ENCODE results near the gene ITGA3. TPM values are rescaled to one million over a fixed set of nuclear protein-coding genes. Genes with fewer than 3 reads are reported as not detected.

ITGA3 gene
- total and polyA plus RNA-seq, 4 donors: 0.79 to 4.4 (median 1.4) TPM

DNA sequence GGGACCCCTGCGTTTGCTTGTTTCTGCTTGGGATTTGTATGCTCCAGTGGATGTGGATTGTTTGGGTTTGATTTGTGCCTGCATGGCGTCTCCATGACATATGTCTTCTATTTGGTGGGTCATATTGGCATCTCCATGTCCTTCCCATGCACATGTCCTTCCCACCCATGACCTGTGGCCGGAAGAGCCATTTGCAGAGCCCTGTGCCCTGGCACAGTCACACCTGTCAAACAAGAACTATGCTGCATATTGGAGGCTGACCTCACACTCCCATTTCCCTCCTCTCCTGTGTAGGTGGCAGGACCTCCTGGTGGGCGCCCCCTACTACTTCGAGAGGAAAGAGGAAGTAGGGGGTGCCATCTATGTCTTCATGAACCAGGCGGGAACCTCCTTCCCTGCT, 15.8 kb downstream of the ITGA3 start:
- no peak for DNase-seq (ENCODE audit: low spot score)
- H3K36me3 ChIP-seq (ENCODE audit: control insufficient read depth in 4 of 4, insufficient read depth in 3 of 4, low read depth in 1 of 4, low read length in 3 of 4): no peaks in the 10 kb centered on the region
- H3K27ac ChIP-seq (ENCODE audit: low read depth in 1 of 2, low read length in 2 of 2): no peak overlapping the region
- H3K9ac ChIP-seq (ENCODE audit: low read depth in 1 of 2, low read length in 2 of 2): no peak overlapping the region
- TF ChIP-seq TAF1 (conservative IDR thresholded peaks at IDR 0.05) (no peak), HNF4G (IDR thresholded peaks at IDR 0.05) (no peak), RAD21 (IDR thresholded peaks at IDR 0.05) (no peak), NR2F2 (IDR thresholded peaks at IDR 0.05) (no peak), RXRA (IDR thresholded peaks at IDR 0.05) (no peak), HNF4A (conservative IDR thresholded peaks at IDR 0.05) (no peak), FOXA1 (IDR thresholded peaks at IDR 0.05) (no peak), SP1 (IDR thresholded peaks at IDR 0.05) (no peak), YY1 (IDR thresholded peaks at IDR 0.05) (no peak), FOXA2 (IDR thresholded peaks at IDR 0.05) (no peak), EGR1 (IDR thresholded peaks at IDR 0.05; ENCODE audit: low read depth in 2 of 2) (no peak), GABPA (IDR thresholded peaks at IDR 0.05 in 1 of 2, conservative IDR thresholded peaks at IDR 0.05 in 1 of 2) (no peak), JUND (IDR thresholded peaks at IDR 0.05) (no peak)
- TF ChIP-seq, protein P1, sequence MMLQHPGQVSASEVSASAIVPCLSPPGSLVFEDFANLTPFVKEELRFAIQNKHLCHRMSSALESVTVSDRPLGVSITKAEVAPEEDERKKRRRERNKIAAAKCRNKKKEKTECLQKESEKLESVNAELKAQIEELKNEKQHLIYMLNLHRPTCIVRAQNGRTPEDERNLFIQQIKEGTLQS (IDR thresholded peaks at IDR 0.05): no peak
- TF ChIP-seq, protein P2, sequence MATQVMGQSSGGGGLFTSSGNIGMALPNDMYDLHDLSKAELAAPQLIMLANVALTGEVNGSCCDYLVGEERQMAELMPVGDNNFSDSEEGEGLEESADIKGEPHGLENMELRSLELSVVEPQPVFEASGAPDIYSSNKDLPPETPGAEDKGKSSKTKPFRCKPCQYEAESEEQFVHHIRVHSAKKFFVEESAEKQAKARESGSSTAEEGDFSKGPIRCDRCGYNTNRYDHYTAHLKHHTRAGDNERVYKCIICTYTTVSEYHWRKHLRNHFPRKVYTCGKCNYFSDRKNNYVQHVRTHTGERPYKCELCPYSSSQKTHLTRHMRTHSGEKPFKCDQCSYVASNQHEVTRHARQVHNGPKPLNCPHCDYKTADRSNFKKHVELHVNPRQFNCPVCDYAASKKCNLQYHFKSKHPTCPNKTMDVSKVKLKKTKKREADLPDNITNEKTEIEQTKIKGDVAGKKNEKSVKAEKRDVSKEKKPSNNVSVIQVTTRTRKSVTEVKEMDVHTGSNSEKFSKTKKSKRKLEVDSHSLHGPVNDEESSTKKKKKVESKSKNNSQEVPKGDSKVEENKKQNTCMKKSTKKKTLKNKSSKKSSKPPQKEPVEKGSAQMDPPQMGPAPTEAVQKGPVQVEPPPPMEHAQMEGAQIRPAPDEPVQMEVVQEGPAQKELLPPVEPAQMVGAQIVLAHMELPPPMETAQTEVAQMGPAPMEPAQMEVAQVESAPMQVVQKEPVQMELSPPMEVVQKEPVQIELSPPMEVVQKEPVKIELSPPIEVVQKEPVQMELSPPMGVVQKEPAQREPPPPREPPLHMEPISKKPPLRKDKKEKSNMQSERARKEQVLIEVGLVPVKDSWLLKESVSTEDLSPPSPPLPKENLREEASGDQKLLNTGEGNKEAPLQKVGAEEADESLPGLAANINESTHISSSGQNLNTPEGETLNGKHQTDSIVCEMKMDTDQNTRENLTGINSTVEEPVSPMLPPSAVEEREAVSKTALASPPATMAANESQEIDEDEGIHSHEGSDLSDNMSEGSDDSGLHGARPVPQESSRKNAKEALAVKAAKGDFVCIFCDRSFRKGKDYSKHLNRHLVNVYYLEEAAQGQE (IDR thresholded peaks at IDR 0.05): no peak
- TF ChIP-seq, protein P3, sequence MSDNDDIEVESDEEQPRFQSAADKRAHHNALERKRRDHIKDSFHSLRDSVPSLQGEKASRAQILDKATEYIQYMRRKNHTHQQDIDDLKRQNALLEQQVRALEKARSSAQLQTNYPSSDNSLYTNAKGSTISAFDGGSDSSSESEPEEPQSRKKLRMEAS (IDR thresholded peaks at IDR 0.05): no peak
- TF ChIP-seq, protein P4, sequence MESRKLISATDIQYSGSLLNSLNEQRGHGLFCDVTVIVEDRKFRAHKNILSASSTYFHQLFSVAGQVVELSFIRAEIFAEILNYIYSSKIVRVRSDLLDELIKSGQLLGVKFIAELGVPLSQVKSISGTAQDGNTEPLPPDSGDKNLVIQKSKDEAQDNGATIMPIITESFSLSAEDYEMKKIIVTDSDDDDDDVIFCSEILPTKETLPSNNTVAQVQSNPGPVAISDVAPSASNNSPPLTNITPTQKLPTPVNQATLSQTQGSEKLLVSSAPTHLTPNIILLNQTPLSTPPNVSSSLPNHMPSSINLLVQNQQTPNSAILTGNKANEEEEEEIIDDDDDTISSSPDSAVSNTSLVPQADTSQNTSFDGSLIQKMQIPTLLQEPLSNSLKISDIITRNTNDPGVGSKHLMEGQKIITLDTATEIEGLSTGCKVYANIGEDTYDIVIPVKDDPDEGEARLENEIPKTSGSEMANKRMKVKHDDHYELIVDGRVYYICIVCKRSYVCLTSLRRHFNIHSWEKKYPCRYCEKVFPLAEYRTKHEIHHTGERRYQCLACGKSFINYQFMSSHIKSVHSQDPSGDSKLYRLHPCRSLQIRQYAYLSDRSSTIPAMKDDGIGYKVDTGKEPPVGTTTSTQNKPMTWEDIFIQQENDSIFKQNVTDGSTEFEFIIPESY (IDR thresholded peaks at IDR 0.05): no peak
- TF ChIP-seq, protein P5, sequence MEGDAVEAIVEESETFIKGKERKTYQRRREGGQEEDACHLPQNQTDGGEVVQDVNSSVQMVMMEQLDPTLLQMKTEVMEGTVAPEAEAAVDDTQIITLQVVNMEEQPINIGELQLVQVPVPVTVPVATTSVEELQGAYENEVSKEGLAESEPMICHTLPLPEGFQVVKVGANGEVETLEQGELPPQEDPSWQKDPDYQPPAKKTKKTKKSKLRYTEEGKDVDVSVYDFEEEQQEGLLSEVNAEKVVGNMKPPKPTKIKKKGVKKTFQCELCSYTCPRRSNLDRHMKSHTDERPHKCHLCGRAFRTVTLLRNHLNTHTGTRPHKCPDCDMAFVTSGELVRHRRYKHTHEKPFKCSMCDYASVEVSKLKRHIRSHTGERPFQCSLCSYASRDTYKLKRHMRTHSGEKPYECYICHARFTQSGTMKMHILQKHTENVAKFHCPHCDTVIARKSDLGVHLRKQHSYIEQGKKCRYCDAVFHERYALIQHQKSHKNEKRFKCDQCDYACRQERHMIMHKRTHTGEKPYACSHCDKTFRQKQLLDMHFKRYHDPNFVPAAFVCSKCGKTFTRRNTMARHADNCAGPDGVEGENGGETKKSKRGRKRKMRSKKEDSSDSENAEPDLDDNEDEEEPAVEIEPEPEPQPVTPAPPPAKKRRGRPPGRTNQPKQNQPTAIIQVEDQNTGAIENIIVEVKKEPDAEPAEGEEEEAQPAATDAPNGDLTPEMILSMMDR (IDR thresholded peaks at IDR 0.05; ENCODE audit: low read depth, low read length, missing input control): no peak
- H3K4me1 ChIP-seq (ENCODE audit: control insufficient read depth in 4 of 4, insufficient read depth in 4 of 4, low read length in 3 of 4): no peaks in the 10 kb centered on the region
- no peak overlapping the region for H3K4me3 ChIP-seq (ENCODE audit: low read depth in 1 of 3, low read length in 3 of 3)
- no peaks in the 10 kb centered on the region for H3K27me3 ChIP-seq (ENCODE audit: control insufficient read depth in 4 of 4, insufficient read depth in 4 of 4, low read length in 3 of 4)
- H3K9me3 ChIP-seq (ENCODE audit: control insufficient read depth in 4 of 4, low read length in 3 of 4): no peaks in the 10 kb centered on the region
- WGBS: 90% methylated on average over 6 of the region's 6 CpGs
